OCI-LY3 (cell line): ENCODE results near the gene DPYSL3.

Experiments
- H2AFZ ChIP-seq: fragments of 200-600, 300-600 bp; shearing (Covaris generic); 2 replicates; pipeline ENCODE4 v1.6.0; 2014; ENCODE audit warnings: antibody characterized with exemption, low read depth, low read length
- H3K27ac ChIP-seq: fragments of 200-600, 300-600 bp; sonication (generic); 2 replicates; pipeline ENCODE4 v1.5.1; 2014; ENCODE audit warnings: mild to moderate bottlenecking, low read length, moderate library complexity, mixed read lengths
- H3K27me3 ChIP-seq: fragments of 200-600, 300-600 bp; sonication (generic); 2 replicates; pipeline ENCODE4 v1.6.1; 2014; ENCODE audit warnings: low read depth, low read length, mixed read lengths
- H3K36me3 ChIP-seq: fragments of 200-600, 300-600 bp; sonication (generic); replicated peaks from 2 replicates; pipeline ENCODE3; 2014; ENCODE audit warnings: low read depth, low read length, mixed read lengths
- H3K4me1 ChIP-seq: fragments of 300-600, 200-600 bp; sonication (generic); 2 replicates; pipeline ENCODE4 v1.6.1; 2014; ENCODE audit warnings: low read length, mixed read lengths
- H3K4me2 ChIP-seq: fragments of 200-600, 300-600 bp; sonication (generic); 2 replicates; pipeline ENCODE4 v1.6.1; 2014; ENCODE audit warnings: low read length, mixed read lengths
- H3K4me3 ChIP-seq: fragments of 300-600, 200-600 bp; sonication (generic); 2 replicates; pipeline ENCODE4 v1.5.1; 2014; ENCODE audit warnings: antibody characterized with exemption, mild to moderate bottlenecking, low read length, moderate library complexity
- H3K79me2 ChIP-seq: fragments of 300-600, 200-600 bp; shearing (Covaris generic); 2 replicates; pipeline ENCODE4 v1.6.1; 2014; ENCODE audit warnings: mild to moderate bottlenecking, low read length, mixed read lengths
- H3K9ac ChIP-seq: fragments of 300-600, 200-600 bp; shearing (Covaris generic); 2 replicates; pipeline ENCODE4 v1.6.0; 2014; ENCODE audit warnings: mild to moderate bottlenecking, low read length, moderate library complexity
- H3K9me3 ChIP-seq: fragments of 200-600, 300-600 bp; shearing (Covaris generic); 2 replicates; pipeline ENCODE4 v1.6.1; 2014; ENCODE audit warnings: low read length, mixed read lengths; ENCODE audit not compliant: insufficient read depth
- H4K20me1 ChIP-seq: fragments of 200-600, 300-600 bp; sonication (generic); 2 replicates; pipeline ENCODE4 v1.6.1; 2016; ENCODE audit warnings: low read length, mixed read lengths; ENCODE audit not compliant: insufficient read depth
- EZH2phosphoT487 ChIP-seq: fragments of 200-600 bp; shearing (Covaris generic); IDR thresholded peaks from 2 replicates; pipeline ENCODE4 v1.6.1; 2018; ENCODE audit warnings: antibody characterized with exemption, mixed run types, low read depth
- TF ChIP-seq, protein P1 (sequence below): fragments of 200-600, 300-600 bp; sonication (generic); IDR thresholded peaks from 2 replicates; pipeline ENCODE4 v1.5.1; 2014; ENCODE audit warnings: antibody characterized with exemption, low read length, low read depth

DPYSL3 gene

GRCh38 chr5:147418613-147419012 is 91.3 kb downstream of the DPYSL3 start:
- TF ChIP-seq, protein P1, sequence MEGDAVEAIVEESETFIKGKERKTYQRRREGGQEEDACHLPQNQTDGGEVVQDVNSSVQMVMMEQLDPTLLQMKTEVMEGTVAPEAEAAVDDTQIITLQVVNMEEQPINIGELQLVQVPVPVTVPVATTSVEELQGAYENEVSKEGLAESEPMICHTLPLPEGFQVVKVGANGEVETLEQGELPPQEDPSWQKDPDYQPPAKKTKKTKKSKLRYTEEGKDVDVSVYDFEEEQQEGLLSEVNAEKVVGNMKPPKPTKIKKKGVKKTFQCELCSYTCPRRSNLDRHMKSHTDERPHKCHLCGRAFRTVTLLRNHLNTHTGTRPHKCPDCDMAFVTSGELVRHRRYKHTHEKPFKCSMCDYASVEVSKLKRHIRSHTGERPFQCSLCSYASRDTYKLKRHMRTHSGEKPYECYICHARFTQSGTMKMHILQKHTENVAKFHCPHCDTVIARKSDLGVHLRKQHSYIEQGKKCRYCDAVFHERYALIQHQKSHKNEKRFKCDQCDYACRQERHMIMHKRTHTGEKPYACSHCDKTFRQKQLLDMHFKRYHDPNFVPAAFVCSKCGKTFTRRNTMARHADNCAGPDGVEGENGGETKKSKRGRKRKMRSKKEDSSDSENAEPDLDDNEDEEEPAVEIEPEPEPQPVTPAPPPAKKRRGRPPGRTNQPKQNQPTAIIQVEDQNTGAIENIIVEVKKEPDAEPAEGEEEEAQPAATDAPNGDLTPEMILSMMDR: no peak
- no peak for TF ChIP-seq EZH2phosphoT487
- no peak overlapping the region for H3K9ac ChIP-seq
- no peaks in the 10 kb centered on the region for H4K20me1 ChIP-seq
- no peaks in the 10 kb centered on the region for H3K27me3 ChIP-seq
- H3K4me2 ChIP-seq: no peak overlapping the region
- H2AFZ ChIP-seq: no peak overlapping the region
- no peaks in the 10 kb centered on the region for H3K79me2 ChIP-seq
- H3K4me1 ChIP-seq: no peaks in the 10 kb centered on the region
- H3K36me3 ChIP-seq: no peaks in the 10 kb centered on the region
- no peaks in the 10 kb centered on the region for H3K9me3 ChIP-seq
- no peak overlapping the region for H3K4me3 ChIP-seq
- H3K27ac ChIP-seq: no peak overlapping the region

DNA sequence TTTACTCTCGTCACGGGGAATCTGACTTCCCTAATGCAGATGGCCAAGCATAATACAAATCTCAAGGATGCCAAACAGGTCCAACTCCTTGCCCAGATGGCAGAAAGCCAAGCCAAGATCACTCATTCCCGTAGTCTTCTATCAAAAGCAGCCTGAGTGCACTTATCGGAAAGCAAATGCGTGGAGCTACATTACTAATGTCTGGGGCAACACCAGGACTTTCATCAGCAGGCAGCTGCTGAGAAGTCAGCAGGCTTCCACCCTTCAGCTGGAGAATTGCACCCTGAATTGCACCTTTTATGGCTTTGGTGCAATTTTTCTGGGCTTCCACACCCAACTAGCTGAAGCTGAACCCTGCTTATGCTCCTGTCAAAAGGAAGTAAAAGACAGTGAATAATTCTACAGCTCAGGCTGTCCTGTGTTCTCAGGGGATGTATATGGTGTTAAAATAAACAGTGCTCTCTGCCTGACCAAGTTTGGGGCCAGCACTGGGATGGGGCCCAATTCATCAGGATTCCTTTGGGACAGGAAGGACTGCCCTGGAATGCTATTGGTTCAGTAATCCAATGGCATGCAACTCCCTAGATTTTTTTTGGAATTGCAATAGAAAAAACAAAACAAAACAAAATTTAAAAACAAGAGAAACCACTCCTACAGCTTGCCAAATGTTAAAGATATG is 92.6 kb downstream of the DPYSL3 start:
- TF ChIP-seq EZH2phosphoT487: no peak
- TF ChIP-seq, protein P1: no peak
- Histone ChIP-seq H3K4me2 (no peak overlapping the region), H3K4me3 (no peak overlapping the region), H4K20me1 (no peaks in the 10 kb centered on the region), H3K36me3 (no peaks in the 10 kb centered on the region), H3K9me3 (no peaks in the 10 kb centered on the region), H2AFZ (no peak overlapping the region), H3K79me2 (no peaks in the 10 kb centered on the region), H3K27me3 (no peaks in the 10 kb centered on the region), H3K4me1 (no peaks in the 10 kb centered on the region), H3K9ac (no peak overlapping the region), H3K27ac (no peak overlapping the region)

GRCh38 chr5:147415651-147416050 is 94.2 kb downstream of the DPYSL3 start:
- Histone ChIP-seq H3K9me3 (no peaks in the 10 kb centered on the region), H3K36me3 (no peaks in the 10 kb centered on the region), H4K20me1 (no peaks in the 10 kb centered on the region), H2AFZ (no peak overlapping the region), H3K9ac (no peak overlapping the region), H3K4me1 (no peaks in the 10 kb centered on the region), H3K4me3 (no peak overlapping the region), H3K79me2 (no peaks in the 10 kb centered on the region), H3K4me2 (no peak overlapping the region), H3K27me3 (no peaks in the 10 kb centered on the region), H3K27ac (no peak overlapping the region)
- TF ChIP-seq, protein P1: no peak
- no peak for TF ChIP-seq EZH2phosphoT487

DNA sequence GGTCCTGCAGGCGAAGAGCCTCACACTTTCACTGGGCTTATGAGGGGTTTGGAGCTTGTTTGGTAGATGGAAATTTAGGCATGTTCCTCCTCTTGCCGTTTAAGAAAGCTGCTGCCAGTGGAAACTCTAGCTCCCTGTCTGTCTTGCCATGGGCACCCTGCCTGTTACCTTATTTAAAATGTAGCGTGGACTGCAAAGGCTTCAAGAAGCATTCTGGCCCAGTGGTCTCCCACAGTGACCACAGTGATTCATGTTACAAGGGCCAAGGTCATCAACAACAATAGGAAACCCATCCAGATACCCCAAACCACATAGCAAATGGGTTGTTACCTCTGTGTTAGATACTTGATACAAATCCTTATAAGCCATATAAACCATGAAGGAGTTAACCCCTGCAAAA is 96.6 kb downstream of the DPYSL3 start:
- H3K27me3 ChIP-seq: no peaks in the 10 kb centered on the region
- H3K36me3 ChIP-seq: no peaks in the 10 kb centered on the region
- H3K4me1 ChIP-seq: no peaks in the 10 kb centered on the region
- TF ChIP-seq, protein P1: no peak
- no peak for TF ChIP-seq EZH2phosphoT487
- no peaks in the 10 kb centered on the region for H3K79me2 ChIP-seq
- no peaks in the 10 kb centered on the region for H3K9me3 ChIP-seq
- no peak overlapping the region for H3K4me3 ChIP-seq
- H3K9ac ChIP-seq: no peak overlapping the region
- H4K20me1 ChIP-seq: no peaks in the 10 kb centered on the region
- no peak overlapping the region for H3K27ac ChIP-seq
- no peak overlapping the region for H2AFZ ChIP-seq
- no peak overlapping the region for H3K4me2 ChIP-seq
